Heart left ventricle (tissue), 16 donors: ENCODE results near the gene DHRS1. TPM values are rescaled to one million over a fixed set of nuclear protein-coding genes. Genes with fewer than 3 reads are reported as not detected.

Source experiments
- ATAC-seq, 4 donors: fragments of 200-7000 bp; cut with Tn5 transposase; one replicate each; pipeline ENCODE4 v1.9.1; 2020 to 2022; ENCODE audit warnings: moderate library complexity in 4 of 4, mild to moderate bottlenecking in 3 of 4, moderate number of reproducible peaks in 1 of 4
- DNase-seq, 5 donors: peaks; one replicate each; pipeline ENCODE4 v3.0.0-alpha.2; 2020
- H3K27ac ChIP-seq, 12 donors: fragments of 200-600 bp; sonication (generic) in 4 of 12; one replicate each; pipeline versions ENCODE4 v1.5.0 to v1.8.0; 2016 to 2022; ENCODE audit warnings: mild to moderate bottlenecking in 2 of 12
- H3K27me3 ChIP-seq, 9 donors: fragments of 200-600 bp; sonication (generic) in 2 of 9; one replicate each; pipeline versions ENCODE4 v1.5.1 to v1.8.0; 2016 to 2022; ENCODE audit warnings: mild to moderate bottlenecking in 3 of 9
- H3K36me3 ChIP-seq, 9 donors: fragments of 200-600 bp; sonication (generic) in 2 of 9; one replicate each; pipeline versions ENCODE4 v1.5.0 to v1.8.0; 2018 to 2022; ENCODE audit warnings: mild to moderate bottlenecking in 2 of 9
- H3K4me1 ChIP-seq, 12 donors: fragments of 200-600 bp; sonication (generic) in 4 of 12; one replicate each; pipeline versions ENCODE4 v1.5.0 to v1.8.0; 2016 to 2022; ENCODE audit warnings: mild to moderate bottlenecking in 3 of 12
- H3K4me3 ChIP-seq, 12 donors: fragments of 200-600 bp; sonication (generic) in 4 of 12; one replicate each; pipeline versions ENCODE4 v1.5.0 to v1.8.0; 2017 to 2022; ENCODE audit warnings: mild to moderate bottlenecking in 9 of 12, moderate library complexity in 4 of 12
- H3K9me3 ChIP-seq, 12 donors: fragments of 200-600 bp; sonication (generic) in 4 of 12; one replicate each; pipeline versions ENCODE4 v1.5.0 to v1.8.0; 2016 to 2022; ENCODE audit warnings: mild to moderate bottlenecking in 1 of 12
- POLR2A ChIP-seq, 2 donors: fragments of 450-650 bp; IDR thresholded peaks; one replicate each; pipeline ENCODE4 v1.6.1; 2017; ENCODE audit warnings: antibody characterized with exemption in 2 of 2, mild to moderate bottlenecking in 2 of 2, moderate library complexity in 2 of 2
- WGBS, 4 donors: extraction: QIAGEN DNeasy Blood & Tissue Kit in 2 of 4; methylation state at CpG; one replicate each; pipeline versions ENCODE4 v1.1.5 to v1.1.7; 2013 to 2018; 5-methylcytosine and 5-hydroxymethylcytosine counted together
- intact Hi-C, 10 donors: fragments of 100-400 bp; cut with DNase I; formaldehyde crosslinking; loops; one replicate each; pipeline versions ENCODE4 v1.11.1 to v1.14.2; 2022
- polyA plus RNA-seq, 2 donors: library from polyadenylated mRNA; stranded (reverse); fragments of 200-250 nt; gene quantifications; one replicate each; pipeline ENCODE4 v1.2.3, GENCODE V29; 2013
- total RNA-seq, 9 donors: library from RNA; depleted of rRNA in 2 of 9; stranded (reverse); fragments of >200 nt in 2 of 9; fragmentation: NEBNext Ultra II Directional in 3 of 9; extraction: Animal tissue kit (Norgen Biotek cat#: 25700) in 3 of 9; gene quantifications; one replicate each; pipeline versions ENCODE4 v1.1.0 to v1.2.4, GENCODE V29; 2016 to 2023
- TF ChIP-seq, protein P1 (sequence below), 12 donors: fragments of 200-600 bp; sonication (generic) in 4 of 12; IDR thresholded peaks; one replicate each; pipeline versions ENCODE4 v1.5.0 to v1.8.0; 2018 to 2022; ENCODE audit warnings: antibody characterized with exemption in 12 of 12, mild to moderate bottlenecking in 5 of 12
- donor health status: ischemic (EF 13 %, LVEDD 7.1; RV severe dilation, severe dysfunction).
- donor health status: healthy with polysubstance abuse.
- donor health status: DM: no; HTN: yes; CAD: no.
- donor health status: DM: no; HTN: no; CAD: no.
- donor health status: ischemic (EF 25% LVEDD 6.9; RV normal size, moderate dysfunction).
- donor health status: ischemic (EF 25% LVEDD 5.7; RV mildly dilated, moderate dysfunction).
- donor health status: healthy.
- donor health status: DM: yes; HTN: yes; CAD: no.
- donor health status: ischemic (EF 35%, LVEDD 5.7; RV mildly dilated, moderate dysfunction).
- donor health status: nonischemic (EF 11% LVEDD 7.7; RV severe dilation, severe dysfunction).
- donor health status: DM: yes; HTN: yes; CAD: no.
- donor health status: PGD.
- donor health status: ischemic (EF 29% LVEDD 5.4; RV normal size, mild dysfunction).
- donor health status: nonischemic (EF 23%, LVEDD 6.1; RV moderate dilation, normal function).

The DHRS1 gene
- total and polyA plus RNA-seq, 11 donors, result 5.5 to 18.1 (median 10.7) TPM

GRCh38 chr14:24343795-24344660, 44.4 kb upstream of the DHRS1 start:
- H3K27me3 ChIP-seq, result peaks cover 0 to 6% (median 0%) of the 10 kb centered on the region in 9 donors
- DNase-seq (no peak), ATAC-seq (no peak)
- H3K9me3 ChIP-seq, result no peaks in the 10 kb centered on the region
- H3K36me3 ChIP-seq, result no peaks in the 10 kb centered on the region
- no peak overlapping the region for H3K27ac ChIP-seq
- H3K4me1 ChIP-seq, result peaks cover 0 to 25% (median 7%) of the 10 kb centered on the region in 12 donors
- 76 to 83% (median 80%) methylated on average over 7 of the region's 7 CpGs for WGBS, 4 donors
- H3K4me3 ChIP-seq, result no peak overlapping the region
- no peak for TF ChIP-seq POLR2A (IDR thresholded peaks at IDR 0.05)
- TF ChIP-seq, protein P1, sequence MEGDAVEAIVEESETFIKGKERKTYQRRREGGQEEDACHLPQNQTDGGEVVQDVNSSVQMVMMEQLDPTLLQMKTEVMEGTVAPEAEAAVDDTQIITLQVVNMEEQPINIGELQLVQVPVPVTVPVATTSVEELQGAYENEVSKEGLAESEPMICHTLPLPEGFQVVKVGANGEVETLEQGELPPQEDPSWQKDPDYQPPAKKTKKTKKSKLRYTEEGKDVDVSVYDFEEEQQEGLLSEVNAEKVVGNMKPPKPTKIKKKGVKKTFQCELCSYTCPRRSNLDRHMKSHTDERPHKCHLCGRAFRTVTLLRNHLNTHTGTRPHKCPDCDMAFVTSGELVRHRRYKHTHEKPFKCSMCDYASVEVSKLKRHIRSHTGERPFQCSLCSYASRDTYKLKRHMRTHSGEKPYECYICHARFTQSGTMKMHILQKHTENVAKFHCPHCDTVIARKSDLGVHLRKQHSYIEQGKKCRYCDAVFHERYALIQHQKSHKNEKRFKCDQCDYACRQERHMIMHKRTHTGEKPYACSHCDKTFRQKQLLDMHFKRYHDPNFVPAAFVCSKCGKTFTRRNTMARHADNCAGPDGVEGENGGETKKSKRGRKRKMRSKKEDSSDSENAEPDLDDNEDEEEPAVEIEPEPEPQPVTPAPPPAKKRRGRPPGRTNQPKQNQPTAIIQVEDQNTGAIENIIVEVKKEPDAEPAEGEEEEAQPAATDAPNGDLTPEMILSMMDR (IDR thresholded peaks at IDR 0.05), result no peak
- intact Hi-C loops, result no loop called here

DNA sequence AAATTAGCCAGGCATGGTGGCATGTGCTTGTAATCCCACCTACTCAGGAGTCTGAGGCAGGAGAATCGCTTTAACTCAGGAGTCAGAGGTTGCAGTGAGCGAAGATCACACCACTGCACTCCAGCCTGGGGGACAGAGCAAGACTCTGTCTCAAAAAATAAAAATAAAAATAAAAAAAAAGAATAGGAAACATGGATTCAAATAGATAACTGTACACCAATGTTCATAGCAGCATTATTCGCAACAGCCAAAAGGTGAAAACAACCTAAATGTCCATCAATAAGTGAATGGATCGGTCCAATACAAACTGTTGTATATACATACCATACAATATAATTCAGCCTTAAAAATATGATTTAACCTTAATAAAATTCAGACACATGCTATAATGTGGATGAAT, 43.3 kb upstream of the DHRS1 start:
- no peak for DNase-seq
- ATAC-seq, result no peak
- no peak for TF ChIP-seq POLR2A (IDR thresholded peaks at IDR 0.05)
- TF ChIP-seq, protein P1 (IDR thresholded peaks at IDR 0.05), result no peak
- no peak overlapping the region for H3K27ac ChIP-seq
- intact Hi-C loops, result no loop called here
- peaks cover 0 to 17% (median 0%) of the 10 kb centered on the region in 9 donors for H3K27me3 ChIP-seq
- 88 to 97% (median 92%) methylated on average over 4 of the region's 4 CpGs for WGBS, 4 donors
- H3K36me3 ChIP-seq, result no peaks in the 10 kb centered on the region
- H3K9me3 ChIP-seq, result no peaks in the 10 kb centered on the region
- no peak overlapping the region for H3K4me3 ChIP-seq
- peaks cover 3 to 35% (median 17%) of the 10 kb centered on the region in 12 donors for H3K4me1 ChIP-seq

GRCh38 chr14:24340606-24341005, 41.0 kb upstream of the DHRS1 start:
- ATAC-seq, result no peak
- peaks cover 0 to 23% (median 3%) of the 10 kb centered on the region in 9 donors for H3K27me3 ChIP-seq
- H3K4me3 ChIP-seq, result no peak overlapping the region
- peaks cover 0 to 13% (median 0%) of the 10 kb centered on the region in 9 donors for H3K36me3 ChIP-seq
- H3K4me1 ChIP-seq, result peaks cover 3 to 33% (median 18%) of the 10 kb centered on the region in 12 donors
- WGBS, 4 donors, result 50 to 100% (median 89%) methylated on average over 1 of the region's 1 CpG
- H3K27ac ChIP-seq, result no peak overlapping the region
- no peaks in the 10 kb centered on the region for H3K9me3 ChIP-seq
- TF ChIP-seq POLR2A (IDR thresholded peaks at IDR 0.05), result no peak
- TF ChIP-seq, protein P1 (IDR thresholded peaks at IDR 0.05), result no peak
- intact Hi-C loops, result no loop called here
- no peak for DNase-seq
